Brain microvascular endothelial cell (primary cell): ENCODE results near the gene LAMB1.

ENCODE experiments used
- DNase-seq: peaks from one replicate; pipeline ENCODE4 v3.0.0-alpha.2; 2020
- H3K27ac ChIP-seq: fragments of 250-450 bp; sonication (Bioruptor Pico); 2 replicates; pipeline ENCODE4 v1.5.1; 2020; ENCODE audit warnings: mild to moderate bottlenecking, moderate library complexity
- H3K27me3 ChIP-seq: fragments of 250-450 bp; sonication (Bioruptor Pico); replicated peaks from 2 replicates; pipeline ENCODE4 v1.5.1; 2020; ENCODE audit warnings: mild to moderate bottlenecking
- H3K36me3 ChIP-seq: fragments of 250-450 bp; sonication (Bioruptor Pico); replicated peaks from 2 replicates; pipeline ENCODE4 v1.5.1; 2020; ENCODE audit warnings: mild to moderate bottlenecking
- H3K4me3 ChIP-seq: 2 replicates; pipeline ENCODE4 v1.5.1; 2011; ENCODE audit warnings: low read depth, mild to moderate bottlenecking, control low read depth, low read length, moderate library complexity
- CTCF ChIP-seq: IDR thresholded peaks from 2 replicates; pipeline ENCODE4 v1.5.1; 2011; ENCODE audit warnings: low read depth, mild to moderate bottlenecking, moderate library complexity, low read length, control low read depth, inconsistent platforms; ENCODE audit errors: missing control alignments
- in situ Hi-C: cut with HindIII; loops from 2 replicates; pipeline ENCODE4 v1.10.0; 2017; ENCODE audit warnings: low sequenced_read_pairs, low pct_ligation_motif_present

The LAMB1 gene

GRCh38 chr7:108004220-108005142, 1.5 kb upstream of the LAMB1 start:
- H3K27me3 ChIP-seq = no peaks in the 10 kb centered on the region

GRCh38 chr7:108003599-108003935, 606 bp upstream of the LAMB1 start:
- peaks cover 23% of the 10 kb centered on the region for H3K36me3 ChIP-seq
- in situ Hi-C loops = loop anchor here (25.0 kb wide), 1 partner anchor 134 kb away; the partner anchor contains the start of gene LAMB4
- no peaks in the 10 kb centered on the region for H3K27me3 ChIP-seq
- H3K4me3 ChIP-seq = peak overlapping the region; percentile 89
- no peak for DNase-seq
- H3K27ac ChIP-seq = peak overlapping the region; percentile 72
- TF ChIP-seq CTCF = no peak

More at GRCh38 chr7:108004220-108005142, 1.5 kb upstream of the LAMB1 start:
- peak; percentile 48 for DNase-seq
- in situ Hi-C loops = loop anchor here (25.0 kb wide), 1 partner anchor 133 kb away; the partner anchor contains the start of gene LAMB4
- no peak overlapping the region for H3K27ac ChIP-seq
- H3K4me3 ChIP-seq = no peak overlapping the region
- no peak for TF ChIP-seq CTCF
- H3K36me3 ChIP-seq = peaks cover 23% of the 10 kb centered on the region

- in situ Hi-C loops = loop anchor here (25.0 kb wide), 1 partner anchor 135 kb away; the partner anchor contains the start of gene LAMB4
- Histone ChIP-seq H3K4me3 (peak overlapping the region; percentile 89), H3K27me3 (no peaks in the 10 kb centered on the region), H3K27ac (peak overlapping the region; percentile 72), H3K36me3 (peaks cover 35% of the 10 kb centered on the region)
- no peak for DNase-seq
- TF ChIP-seq CTCF = no peak
Measured at GRCh38 chr7:108001764-108002725, 916 bp downstream of the LAMB1 start.

GRCh38 chr7:108000875-108001763, 1.8 kb downstream of the LAMB1 start:
- in situ Hi-C loops = loop anchor here (25.0 kb wide), 1 partner anchor 136 kb away; the partner anchor contains the start of gene LAMB4
- no peaks in the 10 kb centered on the region for H3K27me3 ChIP-seq
- no peak for DNase-seq
- H3K36me3 ChIP-seq = peaks cover 43% of the 10 kb centered on the region
- H3K4me3 ChIP-seq = peak overlapping the region; percentile 89
- peak overlapping the region; percentile 72 for H3K27ac ChIP-seq
- peak; percentile 50 for TF ChIP-seq CTCF
